ENCODE data around the gene STYK1. TPM values are rescaled to one million over a fixed set of nuclear protein-coding genes. Genes with fewer than 3 reads are reported as not detected.
A peak's percentile ranks its signal among the peaks of the same experiment; 100 is the strongest.
"Not testable (repeated sequence)": the region's sequence is repeated elsewhere in the genome, so short reads cannot be mapped to it uniquely, and the experiment has no call there.

STYK1 gene
- total RNA-seq, 1 donor from 2014 or later = 1.5 TPM

DNA sequence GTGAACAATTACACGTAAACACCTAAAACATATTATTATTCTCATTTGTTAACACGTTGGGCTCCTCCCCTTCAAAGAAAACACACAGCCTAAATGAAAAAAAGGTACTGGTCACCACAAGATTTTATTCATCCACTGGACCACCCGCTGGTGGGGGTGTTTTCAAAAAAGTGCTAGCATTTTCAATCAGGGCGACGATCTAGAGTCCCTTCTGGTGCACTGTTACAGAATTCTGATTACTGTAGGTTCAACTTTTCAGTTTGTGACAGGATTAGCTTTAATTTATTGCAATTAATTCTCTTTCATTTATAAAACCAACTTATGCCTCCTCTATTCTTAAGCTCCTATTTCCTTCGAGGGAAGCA lies 60.9 kb downstream of the STYK1 start:
- Histone ChIP-seq H3K27me3 (ENCODE audit: control insufficient read depth, insufficient read depth, low read length) (no peaks in the 10 kb centered on the region), H3K4me3 (ENCODE audit: low read depth, low read length) (peak overlapping the region; percentile 84), H3K36me3 (ENCODE audit: control insufficient read depth, insufficient read depth, low read length) (no peaks in the 10 kb centered on the region)
- no peak for DNase-seq (ENCODE audit: low read depth)
- TF ChIP-seq, protein P1, sequence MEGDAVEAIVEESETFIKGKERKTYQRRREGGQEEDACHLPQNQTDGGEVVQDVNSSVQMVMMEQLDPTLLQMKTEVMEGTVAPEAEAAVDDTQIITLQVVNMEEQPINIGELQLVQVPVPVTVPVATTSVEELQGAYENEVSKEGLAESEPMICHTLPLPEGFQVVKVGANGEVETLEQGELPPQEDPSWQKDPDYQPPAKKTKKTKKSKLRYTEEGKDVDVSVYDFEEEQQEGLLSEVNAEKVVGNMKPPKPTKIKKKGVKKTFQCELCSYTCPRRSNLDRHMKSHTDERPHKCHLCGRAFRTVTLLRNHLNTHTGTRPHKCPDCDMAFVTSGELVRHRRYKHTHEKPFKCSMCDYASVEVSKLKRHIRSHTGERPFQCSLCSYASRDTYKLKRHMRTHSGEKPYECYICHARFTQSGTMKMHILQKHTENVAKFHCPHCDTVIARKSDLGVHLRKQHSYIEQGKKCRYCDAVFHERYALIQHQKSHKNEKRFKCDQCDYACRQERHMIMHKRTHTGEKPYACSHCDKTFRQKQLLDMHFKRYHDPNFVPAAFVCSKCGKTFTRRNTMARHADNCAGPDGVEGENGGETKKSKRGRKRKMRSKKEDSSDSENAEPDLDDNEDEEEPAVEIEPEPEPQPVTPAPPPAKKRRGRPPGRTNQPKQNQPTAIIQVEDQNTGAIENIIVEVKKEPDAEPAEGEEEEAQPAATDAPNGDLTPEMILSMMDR (IDR thresholded peaks at IDR 0.05; ENCODE audit: insufficient read depth, low read length, poor library complexity, severe bottlenecking) = no peak

DNA sequence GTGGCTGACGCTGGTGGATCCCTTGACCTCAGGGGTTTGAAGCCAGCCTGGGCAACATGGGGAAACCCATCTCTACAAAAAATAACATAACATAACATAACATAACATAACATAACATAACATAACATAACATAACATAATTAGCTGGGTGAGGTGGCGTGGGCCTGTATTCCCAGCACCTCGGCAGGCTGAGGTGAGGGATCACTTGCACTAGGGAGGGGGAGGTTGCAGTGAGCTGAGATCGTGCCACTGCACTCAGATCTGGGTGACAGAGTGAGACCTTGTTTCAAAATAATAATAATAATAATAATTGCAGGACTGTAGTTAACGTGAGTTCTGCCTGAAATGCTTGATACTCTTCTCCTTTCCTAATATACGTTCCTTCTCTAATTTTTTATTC lies 61.7 kb downstream of the STYK1 start:
- TF ChIP-seq, protein P1 (IDR thresholded peaks at IDR 0.05; ENCODE audit: insufficient read depth, low read length, poor library complexity, severe bottlenecking) = no peak
- Histone ChIP-seq H3K36me3 (ENCODE audit: control insufficient read depth, insufficient read depth, low read length) (no peaks in the 10 kb centered on the region), H3K27me3 (ENCODE audit: control insufficient read depth, insufficient read depth, low read length) (no peaks in the 10 kb centered on the region), H3K4me3 (ENCODE audit: low read depth, low read length) (peak overlapping the region; percentile 84)
- no peak for DNase-seq (ENCODE audit: low read depth)

GRCh38 chr12:10611258-10611657 lies 62.6 kb downstream of the STYK1 start:
- not testable (repeated sequence) for DNase-seq (ENCODE audit: low read depth); H3K4me3 ChIP-seq (ENCODE audit: low read depth, low read length); H3K36me3 ChIP-seq (ENCODE audit: control insufficient read depth, insufficient read depth, low read length); H3K27me3 ChIP-seq (ENCODE audit: control insufficient read depth, insufficient read depth, low read length)

DNA sequence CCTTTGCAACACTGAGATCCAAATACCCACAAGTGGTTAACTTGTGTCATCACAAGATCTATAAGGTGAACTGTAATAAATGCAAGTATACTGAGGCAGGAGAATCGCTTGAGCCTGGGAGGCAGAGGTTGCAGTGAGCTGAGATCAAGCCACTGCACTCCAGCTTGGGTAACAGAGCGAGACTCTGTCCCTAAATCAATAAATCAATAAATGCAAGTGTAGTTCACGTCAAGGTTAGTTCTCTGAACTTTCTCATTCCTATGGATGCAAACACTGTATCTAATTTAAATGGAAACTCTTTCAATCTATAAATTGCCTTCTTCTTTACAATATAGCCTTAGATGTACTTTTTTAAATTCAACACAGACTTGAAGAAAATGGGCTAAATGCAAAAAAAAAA lies 63.7 kb downstream of the STYK1 start:
- no peak overlapping the region for H3K4me3 ChIP-seq (ENCODE audit: low read depth, low read length)
- no peaks in the 10 kb centered on the region for H3K36me3 ChIP-seq (ENCODE audit: control insufficient read depth, insufficient read depth, low read length)
- TF ChIP-seq, protein P1 (IDR thresholded peaks at IDR 0.05; ENCODE audit: insufficient read depth, low read length, poor library complexity, severe bottlenecking) = no peak
- DNase-seq (ENCODE audit: low read depth) = no peak
- no peaks in the 10 kb centered on the region for H3K27me3 ChIP-seq (ENCODE audit: control insufficient read depth, insufficient read depth, low read length)

- no peak for DNase-seq (ENCODE audit: low read depth)
- Histone ChIP-seq H3K36me3 (ENCODE audit: control insufficient read depth, insufficient read depth, low read length) (no peaks in the 10 kb centered on the region), H3K4me3 (ENCODE audit: low read depth, low read length) (no peak overlapping the region), H3K27me3 (ENCODE audit: control insufficient read depth, insufficient read depth, low read length) (no peaks in the 10 kb centered on the region)
- TF ChIP-seq, protein P1 (IDR thresholded peaks at IDR 0.05; ENCODE audit: insufficient read depth, low read length, poor library complexity, severe bottlenecking) = peak; percentile 36
Measured at GRCh38 chr12:10607885-10608458, 65.9 kb downstream of the STYK1 start.

DNA sequence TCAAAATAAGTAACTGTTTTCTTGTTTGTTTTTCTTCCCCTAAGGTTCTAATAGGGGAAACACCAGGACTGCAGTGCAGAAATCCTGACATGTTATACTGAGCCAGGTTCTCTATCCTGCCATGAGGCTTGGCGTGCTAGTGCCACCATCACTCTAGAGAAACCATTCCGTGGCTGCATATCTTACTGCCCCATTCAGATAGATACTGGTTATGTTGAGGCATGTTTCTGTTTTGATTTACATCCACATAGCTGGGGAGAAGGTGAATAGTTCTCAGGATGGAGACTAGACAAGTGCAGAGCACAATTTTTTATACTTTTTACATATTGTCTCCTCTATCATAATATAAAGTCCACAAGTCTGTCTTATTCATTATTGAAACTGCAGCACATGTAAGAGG lies 72.0 kb downstream of the STYK1 start:
- Histone ChIP-seq H3K36me3 (ENCODE audit: control insufficient read depth, insufficient read depth, low read length) (no peaks in the 10 kb centered on the region), H3K27me3 (ENCODE audit: control insufficient read depth, insufficient read depth, low read length) (no peaks in the 10 kb centered on the region), H3K4me3 (ENCODE audit: low read depth, low read length) (no peak overlapping the region)
- DNase-seq (ENCODE audit: low read depth) = no peak
- TF ChIP-seq, protein P1 (IDR thresholded peaks at IDR 0.05; ENCODE audit: insufficient read depth, low read length, poor library complexity, severe bottlenecking) = no peak
